Measurements from ENCODE around the gene PHF24.
"Not testable (repeated sequence)": the region's sequence is repeated elsewhere in the genome, so short reads cannot be mapped to it uniquely, and the experiment has no call there.

PHF24 gene

DNA sequence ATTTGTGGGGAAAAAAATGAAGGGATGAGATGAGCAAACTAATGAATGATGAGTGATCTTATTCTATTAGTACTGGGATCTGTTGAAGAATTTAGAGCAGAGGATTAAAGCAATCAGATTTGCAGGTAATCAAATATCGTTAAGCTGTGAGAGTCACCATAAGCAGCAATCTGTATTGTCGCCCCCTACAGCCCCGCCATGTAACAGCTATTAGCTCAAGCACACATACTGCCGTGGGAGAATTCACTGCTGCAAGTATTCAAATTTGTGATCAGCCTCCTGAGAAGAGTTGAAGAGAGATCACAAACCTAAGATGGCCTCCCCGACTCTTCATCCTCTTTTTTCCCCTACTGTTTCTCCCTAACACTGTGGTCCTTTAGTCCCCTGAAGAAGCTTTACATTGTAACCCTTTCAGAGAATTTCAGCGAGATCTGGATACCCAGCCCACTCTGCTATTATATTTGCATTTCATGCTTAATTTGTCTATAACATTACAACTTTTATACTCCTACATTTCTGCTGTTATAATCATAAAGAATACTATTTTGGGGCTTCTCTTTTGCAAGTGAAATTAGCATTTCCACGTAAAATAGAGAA lies 28.5 kb upstream of the PHF24 start:
- Histone ChIP-seq H3K4me2 (ENCODE audit: low read depth, low read length, poor library complexity, severe bottlenecking) (no peak overlapping the region), H3K4me3 (ENCODE audit: low read length, poor library complexity, severe bottlenecking) (no peak overlapping the region), H3K9me2 (replicated peaks; ENCODE audit: low read depth, low read length) (no peaks in the 10 kb centered on the region), H3K36me3 (ENCODE audit: insufficient read depth, low read length) (no peaks in the 10 kb centered on the region), H3F3A (ENCODE audit: low read depth) (no peaks in the 10 kb centered on the region), H3K9me3 (ENCODE audit: insufficient read depth, low read depth, low read length) (peaks cover 8% of the 10 kb centered on the region; the same call in 1 of the 2 replicates), H3K79me2 (ENCODE audit: insufficient read depth, low read length) (no peaks in the 10 kb centered on the region), H2AFZ (ENCODE audit: low read length) (peak overlapping the region; percentile 9; the same call in 1 of the 2 replicates), H3K9ac (ENCODE audit: low read depth, low read length, poor library complexity, severe bottlenecking) (no peak overlapping the region), H4K20me1 (ENCODE audit: insufficient read depth, low read length, poor library complexity, severe bottlenecking) (no peaks in the 10 kb centered on the region), H3K27me3 (ENCODE audit: insufficient read depth, low read length, poor library complexity, severe bottlenecking) (no peaks in the 10 kb centered on the region), H3K4me1 (ENCODE audit: insufficient read depth, low read length, poor library complexity, severe bottlenecking) (no peaks in the 10 kb centered on the region)
- no peak for TF ChIP-seq EZH2phosphoT487 (IDR thresholded peaks at IDR 0.05; ENCODE audit: borderline replicate concordance)
- TF ChIP-seq, protein P1, sequence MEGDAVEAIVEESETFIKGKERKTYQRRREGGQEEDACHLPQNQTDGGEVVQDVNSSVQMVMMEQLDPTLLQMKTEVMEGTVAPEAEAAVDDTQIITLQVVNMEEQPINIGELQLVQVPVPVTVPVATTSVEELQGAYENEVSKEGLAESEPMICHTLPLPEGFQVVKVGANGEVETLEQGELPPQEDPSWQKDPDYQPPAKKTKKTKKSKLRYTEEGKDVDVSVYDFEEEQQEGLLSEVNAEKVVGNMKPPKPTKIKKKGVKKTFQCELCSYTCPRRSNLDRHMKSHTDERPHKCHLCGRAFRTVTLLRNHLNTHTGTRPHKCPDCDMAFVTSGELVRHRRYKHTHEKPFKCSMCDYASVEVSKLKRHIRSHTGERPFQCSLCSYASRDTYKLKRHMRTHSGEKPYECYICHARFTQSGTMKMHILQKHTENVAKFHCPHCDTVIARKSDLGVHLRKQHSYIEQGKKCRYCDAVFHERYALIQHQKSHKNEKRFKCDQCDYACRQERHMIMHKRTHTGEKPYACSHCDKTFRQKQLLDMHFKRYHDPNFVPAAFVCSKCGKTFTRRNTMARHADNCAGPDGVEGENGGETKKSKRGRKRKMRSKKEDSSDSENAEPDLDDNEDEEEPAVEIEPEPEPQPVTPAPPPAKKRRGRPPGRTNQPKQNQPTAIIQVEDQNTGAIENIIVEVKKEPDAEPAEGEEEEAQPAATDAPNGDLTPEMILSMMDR (conservative IDR thresholded peaks at IDR 0.05; ENCODE audit: low read length): peak; percentile 90

DNA sequence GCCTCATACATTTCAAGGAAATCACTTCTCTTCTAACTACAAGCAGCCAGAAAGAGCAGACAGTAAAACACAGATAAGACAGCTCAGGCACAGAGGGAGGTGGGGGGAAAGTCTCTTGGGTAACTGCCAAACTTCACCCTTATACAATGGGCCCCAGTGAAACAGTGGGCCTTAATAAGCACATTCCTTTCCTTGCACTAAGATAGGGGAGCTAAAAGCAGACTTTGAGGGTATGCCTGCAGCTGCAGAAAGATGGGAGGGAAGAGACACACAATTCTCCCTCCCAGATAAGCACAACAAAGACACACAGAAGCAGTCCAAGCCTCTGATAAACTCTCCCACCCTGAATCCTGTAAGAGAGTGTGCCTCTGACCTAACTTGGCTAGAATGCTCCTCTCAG lies 18.1 kb upstream of the PHF24 start:
- not testable (repeated sequence) for H3K36me3 ChIP-seq (ENCODE audit: insufficient read depth, low read length); H3K4me2 ChIP-seq (ENCODE audit: low read depth, low read length, poor library complexity, severe bottlenecking); H3K4me1 ChIP-seq (ENCODE audit: insufficient read depth, low read length, poor library complexity, severe bottlenecking); H4K20me1 ChIP-seq (ENCODE audit: insufficient read depth, low read length, poor library complexity, severe bottlenecking); H3K9me2 ChIP-seq (replicated peaks; ENCODE audit: low read depth, low read length); H3K79me2 ChIP-seq (ENCODE audit: insufficient read depth, low read length); H3K9ac ChIP-seq (ENCODE audit: low read depth, low read length, poor library complexity, severe bottlenecking); H3F3A ChIP-seq (ENCODE audit: low read depth); H2AFZ ChIP-seq (ENCODE audit: low read length); H3K4me3 ChIP-seq (ENCODE audit: low read length, poor library complexity, severe bottlenecking); H3K9me3 ChIP-seq (ENCODE audit: insufficient read depth, low read depth, low read length); H3K27me3 ChIP-seq (ENCODE audit: insufficient read depth, low read length, poor library complexity, severe bottlenecking)

DNA sequence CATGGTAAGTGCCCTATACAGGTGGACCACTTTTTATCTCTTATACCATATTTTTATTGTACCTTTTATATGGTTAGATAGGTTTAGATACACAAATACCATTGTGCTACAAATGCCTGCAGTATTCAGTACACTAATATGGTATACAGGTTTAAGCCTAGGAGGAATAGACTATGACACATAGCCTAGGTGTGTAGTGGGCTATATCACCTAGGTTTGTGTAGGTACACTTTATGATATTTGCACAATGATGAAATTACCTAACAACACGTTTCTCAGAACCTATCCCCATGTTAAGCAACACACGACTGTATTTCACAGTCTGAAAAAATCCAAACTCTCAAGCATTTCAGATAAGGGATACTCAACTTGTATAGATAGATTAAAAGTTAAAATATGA lies 9.6 kb upstream of the PHF24 start:
- Histone ChIP-seq H3K27me3 (ENCODE audit: insufficient read depth, low read length, poor library complexity, severe bottlenecking) (peaks cover under 1% of the 10 kb centered on the region), H3K36me3 (ENCODE audit: insufficient read depth, low read length) (no peaks in the 10 kb centered on the region), H3K9ac (ENCODE audit: low read depth, low read length, poor library complexity, severe bottlenecking) (no peak overlapping the region), H4K20me1 (ENCODE audit: insufficient read depth, low read length, poor library complexity, severe bottlenecking) (no peaks in the 10 kb centered on the region), H3K4me3 (ENCODE audit: low read length, poor library complexity, severe bottlenecking) (no peak overlapping the region), H3F3A (ENCODE audit: low read depth) (no peaks in the 10 kb centered on the region), H3K79me2 (ENCODE audit: insufficient read depth, low read length) (no peaks in the 10 kb centered on the region), H3K9me2 (replicated peaks; ENCODE audit: low read depth, low read length) (no peaks in the 10 kb centered on the region), H2AFZ (ENCODE audit: low read length) (no peak overlapping the region), H3K4me1 (ENCODE audit: insufficient read depth, low read length, poor library complexity, severe bottlenecking) (no peaks in the 10 kb centered on the region), H3K4me2 (ENCODE audit: low read depth, low read length, poor library complexity, severe bottlenecking) (no peak overlapping the region), H3K9me3 (ENCODE audit: insufficient read depth, low read depth, low read length) (no peaks in the 10 kb centered on the region)
- TF ChIP-seq, protein P1 (conservative IDR thresholded peaks at IDR 0.05; ENCODE audit: low read length): no peak
- TF ChIP-seq EZH2phosphoT487 (IDR thresholded peaks at IDR 0.05; ENCODE audit: borderline replicate concordance): no peak

DNA sequence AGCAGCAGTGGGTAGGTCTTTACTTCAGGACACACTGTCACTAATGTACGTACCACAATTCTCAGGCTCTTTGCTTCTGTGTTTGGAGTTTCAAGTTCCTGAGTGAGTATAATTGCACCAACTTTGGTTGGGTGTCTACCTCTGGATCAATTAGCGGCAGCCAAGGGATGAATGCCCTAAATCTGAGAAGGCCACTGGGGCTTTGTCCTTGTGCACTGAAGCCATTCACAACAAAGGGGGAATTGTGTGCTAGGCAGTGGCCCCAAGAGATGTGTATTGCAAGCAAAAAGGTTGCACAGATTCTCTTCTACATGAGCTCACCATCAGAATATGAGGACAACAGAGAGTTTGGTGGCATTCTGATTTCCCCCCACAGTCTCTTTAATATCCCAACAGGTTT lies 3.9 kb upstream of the PHF24 start:
- H3K9me2 ChIP-seq (replicated peaks; ENCODE audit: low read depth, low read length): no peaks in the 10 kb centered on the region
- H3K27me3 ChIP-seq (ENCODE audit: insufficient read depth, low read length, poor library complexity, severe bottlenecking): peaks cover 31% of the 10 kb centered on the region
- TF ChIP-seq, protein P1 (conservative IDR thresholded peaks at IDR 0.05; ENCODE audit: low read length): no peak
- no peak for TF ChIP-seq EZH2phosphoT487 (IDR thresholded peaks at IDR 0.05; ENCODE audit: borderline replicate concordance)
- H3F3A ChIP-seq (ENCODE audit: low read depth): no peaks in the 10 kb centered on the region
- H4K20me1 ChIP-seq (ENCODE audit: insufficient read depth, low read length, poor library complexity, severe bottlenecking): no peaks in the 10 kb centered on the region
- no peaks in the 10 kb centered on the region for H3K36me3 ChIP-seq (ENCODE audit: insufficient read depth, low read length)
- H3K79me2 ChIP-seq (ENCODE audit: insufficient read depth, low read length): no peaks in the 10 kb centered on the region
- H3K9ac ChIP-seq (ENCODE audit: low read depth, low read length, poor library complexity, severe bottlenecking): no peak overlapping the region
- H3K4me3 ChIP-seq (ENCODE audit: low read length, poor library complexity, severe bottlenecking): no peak overlapping the region
- H3K4me2 ChIP-seq (ENCODE audit: low read depth, low read length, poor library complexity, severe bottlenecking): no peak overlapping the region
- H3K9me3 ChIP-seq (ENCODE audit: insufficient read depth, low read depth, low read length): no peaks in the 10 kb centered on the region
- H2AFZ ChIP-seq (ENCODE audit: low read length): no peak overlapping the region
- no peaks in the 10 kb centered on the region for H3K4me1 ChIP-seq (ENCODE audit: insufficient read depth, low read length, poor library complexity, severe bottlenecking)

DNA sequence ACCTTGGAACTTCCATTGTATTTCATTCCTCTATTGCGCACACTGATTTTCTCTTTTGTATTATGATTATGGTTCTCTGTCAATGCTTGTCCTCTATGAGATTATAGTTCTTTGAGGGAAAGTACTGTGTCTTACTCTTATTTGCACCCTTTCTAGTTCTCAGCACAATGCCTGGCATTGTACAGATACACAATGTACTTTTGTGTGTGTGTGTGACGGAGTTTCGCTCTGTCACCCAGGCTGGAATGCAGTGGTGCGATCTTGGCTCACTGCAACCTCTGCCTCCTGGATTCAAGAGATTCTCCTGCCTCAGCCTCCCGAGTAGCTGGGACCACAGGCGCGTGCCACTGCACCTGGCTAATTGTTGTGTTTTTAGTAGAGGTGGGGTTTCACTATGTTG lies 2.0 kb upstream of the PHF24 start:
- H3K9me3 ChIP-seq (ENCODE audit: insufficient read depth, low read depth, low read length); H3K9me2 ChIP-seq (replicated peaks; ENCODE audit: low read depth, low read length); H3K9ac ChIP-seq (ENCODE audit: low read depth, low read length, poor library complexity, severe bottlenecking); H3F3A ChIP-seq (ENCODE audit: low read depth); H3K4me1 ChIP-seq (ENCODE audit: insufficient read depth, low read length, poor library complexity, severe bottlenecking); H3K79me2 ChIP-seq (ENCODE audit: insufficient read depth, low read length); H3K4me2 ChIP-seq (ENCODE audit: low read depth, low read length, poor library complexity, severe bottlenecking); H4K20me1 ChIP-seq (ENCODE audit: insufficient read depth, low read length, poor library complexity, severe bottlenecking); H2AFZ ChIP-seq (ENCODE audit: low read length); H3K36me3 ChIP-seq (ENCODE audit: insufficient read depth, low read length); H3K4me3 ChIP-seq (ENCODE audit: low read length, poor library complexity, severe bottlenecking): not testable (repeated sequence)
- H3K27me3 ChIP-seq (ENCODE audit: insufficient read depth, low read length, poor library complexity, severe bottlenecking): peaks cover 33% of the 10 kb centered on the region
